Measurements from ENCODE around the gene NAT8L. TPM values are rescaled to one million over a fixed set of nuclear protein-coding genes. Genes with fewer than 3 reads are reported as not detected.

The NAT8L gene
- total RNA-seq, 1 donor: under 0.01 TPM

DNA sequence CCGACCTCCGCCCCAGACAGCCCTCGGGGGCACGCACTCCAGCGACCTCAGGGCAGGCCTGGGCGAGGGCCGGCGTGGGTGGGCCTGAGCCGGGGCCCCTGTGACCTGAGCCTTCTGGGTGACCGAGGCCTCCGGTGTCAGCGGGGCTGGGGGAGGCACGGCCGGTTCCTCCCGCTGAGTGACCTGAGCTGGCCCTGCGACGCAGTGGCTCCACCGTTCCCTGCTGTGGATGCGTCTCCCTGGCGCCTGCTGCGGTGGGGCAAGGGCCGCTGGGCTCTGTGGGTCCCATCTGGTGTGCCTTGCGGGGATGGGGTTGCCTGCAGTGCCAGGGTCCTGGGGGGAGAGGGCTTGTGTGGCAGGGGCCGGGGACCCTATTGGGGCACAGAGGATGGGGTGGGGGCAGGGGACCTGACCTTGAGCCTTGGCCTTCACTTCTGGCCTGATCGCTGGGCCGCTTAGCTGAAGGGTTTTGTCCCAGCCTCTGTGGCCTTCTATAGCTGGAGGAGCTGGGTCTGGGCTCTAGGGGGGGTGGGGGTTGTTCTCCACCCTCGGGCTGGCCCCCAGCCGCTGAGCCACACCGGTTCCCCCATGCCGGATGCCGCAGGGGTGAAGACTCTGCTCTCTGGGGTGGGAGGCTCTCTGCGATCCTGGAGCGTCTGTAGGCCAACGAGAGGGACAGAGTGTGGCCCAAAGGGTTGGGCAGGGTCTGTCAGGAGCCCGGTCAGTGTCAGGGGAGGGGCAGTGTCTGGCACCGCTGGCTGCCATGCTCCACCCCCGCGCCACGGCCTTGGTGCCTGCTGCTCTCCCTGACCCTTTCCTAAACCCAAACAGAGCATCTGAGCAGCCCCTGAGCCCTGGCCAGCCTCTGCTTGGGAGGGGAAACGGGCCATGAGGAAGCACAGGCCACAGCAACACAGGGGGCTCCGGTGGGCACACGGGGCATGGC is 2.3 kb downstream of the NAT8L start:
- DNase-seq (ENCODE audit: low read depth): no peak
- H3K4me3 ChIP-seq (ENCODE audit: low read depth, low read length): no peak overlapping the region
- TF ChIP-seq, protein P1, sequence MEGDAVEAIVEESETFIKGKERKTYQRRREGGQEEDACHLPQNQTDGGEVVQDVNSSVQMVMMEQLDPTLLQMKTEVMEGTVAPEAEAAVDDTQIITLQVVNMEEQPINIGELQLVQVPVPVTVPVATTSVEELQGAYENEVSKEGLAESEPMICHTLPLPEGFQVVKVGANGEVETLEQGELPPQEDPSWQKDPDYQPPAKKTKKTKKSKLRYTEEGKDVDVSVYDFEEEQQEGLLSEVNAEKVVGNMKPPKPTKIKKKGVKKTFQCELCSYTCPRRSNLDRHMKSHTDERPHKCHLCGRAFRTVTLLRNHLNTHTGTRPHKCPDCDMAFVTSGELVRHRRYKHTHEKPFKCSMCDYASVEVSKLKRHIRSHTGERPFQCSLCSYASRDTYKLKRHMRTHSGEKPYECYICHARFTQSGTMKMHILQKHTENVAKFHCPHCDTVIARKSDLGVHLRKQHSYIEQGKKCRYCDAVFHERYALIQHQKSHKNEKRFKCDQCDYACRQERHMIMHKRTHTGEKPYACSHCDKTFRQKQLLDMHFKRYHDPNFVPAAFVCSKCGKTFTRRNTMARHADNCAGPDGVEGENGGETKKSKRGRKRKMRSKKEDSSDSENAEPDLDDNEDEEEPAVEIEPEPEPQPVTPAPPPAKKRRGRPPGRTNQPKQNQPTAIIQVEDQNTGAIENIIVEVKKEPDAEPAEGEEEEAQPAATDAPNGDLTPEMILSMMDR (IDR thresholded peaks at IDR 0.05; ENCODE audit: insufficient read depth, low read depth, low read length): no peak

DNA sequence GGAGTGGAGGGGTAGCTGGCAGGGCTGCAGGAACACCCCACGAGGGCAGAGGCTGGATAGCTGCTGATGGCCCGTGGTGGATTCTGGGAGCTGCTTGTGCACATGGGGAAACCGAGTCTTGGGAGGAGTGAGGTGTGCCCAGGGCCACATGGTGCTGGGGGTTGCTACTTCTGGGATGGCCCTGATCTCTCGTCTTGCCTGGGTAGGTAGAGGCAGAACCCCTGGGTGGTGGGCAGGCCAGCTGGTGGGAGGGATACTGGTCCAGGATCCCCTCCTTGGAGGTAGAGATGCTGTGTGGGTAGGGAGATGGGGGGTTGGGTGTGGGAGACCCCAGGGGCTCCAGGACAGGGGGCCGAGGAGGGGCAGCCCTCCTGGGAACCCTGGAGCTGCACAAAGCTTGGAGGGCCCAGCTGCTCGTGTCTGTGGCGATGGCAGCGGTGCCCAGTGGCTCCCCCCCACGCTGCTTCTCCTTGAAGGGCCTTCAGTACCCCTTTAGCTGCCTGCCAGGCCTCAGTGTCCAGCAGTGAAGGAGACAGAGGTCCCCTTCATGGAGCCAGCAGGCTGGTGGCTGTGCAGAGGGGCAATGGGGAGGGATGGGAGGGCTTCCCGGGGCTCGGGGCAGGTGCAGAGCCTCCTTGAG is 3.2 kb downstream of the NAT8L start:
- DNase-seq (ENCODE audit: low read depth): no peak
- H3K4me3 ChIP-seq (ENCODE audit: low read depth, low read length): no peak overlapping the region
- TF ChIP-seq, protein P1 (IDR thresholded peaks at IDR 0.05; ENCODE audit: insufficient read depth, low read depth, low read length): no peak

DNA sequence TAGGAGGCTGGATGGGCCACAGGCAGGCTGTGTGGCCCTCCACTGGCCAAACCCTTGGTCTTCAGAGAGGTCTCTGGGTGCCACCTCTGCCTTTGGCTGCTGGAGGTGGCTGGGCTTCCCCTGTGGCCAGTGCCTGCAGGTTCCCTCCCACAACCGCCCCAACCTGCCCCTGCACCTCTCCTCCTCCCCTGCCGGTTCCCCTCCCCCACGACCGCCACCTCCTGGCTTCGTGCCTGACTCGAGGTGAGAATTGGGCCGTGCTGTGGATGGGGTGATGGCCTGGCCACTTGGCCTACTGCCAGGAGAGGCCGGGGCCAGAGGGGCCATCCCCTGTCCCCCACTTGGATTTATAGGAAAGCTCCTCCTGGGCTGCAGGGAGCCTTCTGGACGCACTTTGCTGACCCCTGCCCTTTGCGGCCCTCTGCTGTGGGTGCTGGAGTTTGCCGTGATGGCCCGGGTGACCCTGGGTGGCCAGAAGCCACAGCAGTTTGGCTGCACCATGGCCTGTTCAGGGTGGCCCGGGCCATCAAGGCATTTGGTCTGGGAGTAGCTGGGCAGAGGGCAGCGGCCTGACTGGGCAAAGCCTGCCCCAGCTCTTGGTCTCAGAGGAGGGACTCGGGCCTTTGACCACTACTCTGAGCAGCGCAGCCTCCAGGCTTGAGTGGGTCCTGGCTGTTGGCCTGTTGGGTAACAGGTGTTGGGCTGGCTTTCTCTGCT is 3.8 kb downstream of the NAT8L start:
- TF ChIP-seq, protein P1 (IDR thresholded peaks at IDR 0.05; ENCODE audit: insufficient read depth, low read depth, low read length): no peak
- no peak for DNase-seq (ENCODE audit: low read depth)
- no peak overlapping the region for H3K4me3 ChIP-seq (ENCODE audit: low read depth, low read length)

DNA sequence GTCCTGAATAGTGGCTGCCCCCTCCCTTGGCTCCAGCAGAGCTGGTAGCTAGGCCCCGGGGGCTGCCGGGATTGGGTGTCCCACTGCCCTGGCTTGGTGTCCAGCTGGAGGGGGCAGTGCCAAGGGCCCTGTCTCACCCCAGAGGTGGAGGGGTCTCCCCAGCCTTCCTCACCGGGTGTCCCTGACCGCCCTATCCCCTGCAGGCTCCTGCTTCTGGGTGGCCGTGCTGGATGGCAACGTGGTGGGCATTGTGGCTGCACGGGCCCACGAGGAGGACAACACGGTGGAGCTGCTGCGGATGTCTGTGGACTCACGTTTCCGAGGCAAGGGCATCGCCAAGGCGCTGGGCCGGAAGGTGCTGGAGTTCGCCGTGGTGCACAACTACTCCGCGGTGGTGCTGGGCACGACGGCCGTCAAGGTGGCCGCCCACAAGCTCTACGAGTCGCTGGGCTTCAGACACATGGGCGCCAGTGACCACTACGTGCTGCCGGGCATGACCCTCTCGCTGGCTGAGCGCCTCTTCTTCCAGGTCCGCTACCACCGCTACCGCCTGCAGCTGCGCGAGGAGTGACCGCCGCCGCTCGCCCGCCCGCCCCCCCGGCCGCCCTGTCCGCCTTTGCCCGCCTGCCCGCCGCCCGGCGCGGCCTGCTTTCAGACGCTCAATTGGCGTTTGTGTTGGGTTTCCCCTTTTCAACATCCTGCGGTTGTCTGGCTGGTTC is 4.6 kb downstream of the NAT8L start:
- DNase-seq (ENCODE audit: low read depth): no peak
- H3K4me3 ChIP-seq (ENCODE audit: low read depth, low read length): no peak overlapping the region
- TF ChIP-seq, protein P1 (IDR thresholded peaks at IDR 0.05; ENCODE audit: insufficient read depth, low read depth, low read length): no peak

DNA sequence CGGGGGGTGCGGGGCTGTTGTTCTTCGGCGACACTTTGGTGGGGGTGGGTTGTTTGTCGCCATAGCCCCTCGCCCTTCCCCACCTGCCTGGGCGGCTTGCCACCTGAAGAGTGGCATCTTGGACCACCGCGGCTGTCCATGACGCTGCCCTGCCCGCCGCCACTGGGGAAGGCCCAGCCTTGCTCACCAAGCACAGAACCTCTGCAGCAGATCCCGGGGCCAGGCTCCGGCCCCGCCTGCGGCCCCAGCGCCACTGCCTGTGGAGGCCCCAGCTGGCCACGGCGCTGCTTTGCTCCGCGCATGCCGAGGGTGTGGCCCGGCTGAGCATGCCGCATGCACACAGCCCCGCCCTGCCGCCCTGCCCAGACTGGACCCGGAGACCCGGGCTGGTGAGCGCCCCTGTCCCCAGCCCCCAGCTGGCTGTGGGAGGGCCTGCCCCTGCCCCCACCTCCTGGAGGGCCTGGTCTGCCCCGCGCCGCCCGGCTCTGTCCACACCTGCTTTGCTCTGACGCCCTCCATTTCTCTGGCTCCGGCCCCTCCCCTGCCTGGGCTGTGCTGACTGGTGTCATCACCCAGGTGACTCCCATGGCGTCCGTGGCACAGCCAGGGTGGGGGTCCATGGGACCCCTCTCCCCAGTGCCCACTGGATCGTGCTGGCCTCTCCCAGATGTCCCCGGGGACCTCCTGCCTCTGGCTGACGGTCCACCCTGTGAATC is 5.3 kb downstream of the NAT8L start:
- TF ChIP-seq, protein P1 (IDR thresholded peaks at IDR 0.05; ENCODE audit: insufficient read depth, low read depth, low read length): no peak

More for the DNA sequence above, 5.3 kb downstream of the NAT8L start:
- peak; percentile 17 for DNase-seq (ENCODE audit: low read depth)
- H3K4me3 ChIP-seq (ENCODE audit: low read depth, low read length): peak overlapping the region; percentile 38
